IPS-NIHi7 (cell line): ENCODE results near the gene TNFAIP8L1.
"Not testable (repeated sequence)": the region's sequence is repeated elsewhere in the genome, so short reads cannot be mapped to it uniquely, and the experiment has no call there.

Experiments
- DNase-seq: peaks from one replicate; pipeline ENCODE4 v3.0.0; 2012; ENCODE audit warnings: mixed read lengths; ENCODE audit errors: extremely low spot score

Gene TNFAIP8L1

DNA sequence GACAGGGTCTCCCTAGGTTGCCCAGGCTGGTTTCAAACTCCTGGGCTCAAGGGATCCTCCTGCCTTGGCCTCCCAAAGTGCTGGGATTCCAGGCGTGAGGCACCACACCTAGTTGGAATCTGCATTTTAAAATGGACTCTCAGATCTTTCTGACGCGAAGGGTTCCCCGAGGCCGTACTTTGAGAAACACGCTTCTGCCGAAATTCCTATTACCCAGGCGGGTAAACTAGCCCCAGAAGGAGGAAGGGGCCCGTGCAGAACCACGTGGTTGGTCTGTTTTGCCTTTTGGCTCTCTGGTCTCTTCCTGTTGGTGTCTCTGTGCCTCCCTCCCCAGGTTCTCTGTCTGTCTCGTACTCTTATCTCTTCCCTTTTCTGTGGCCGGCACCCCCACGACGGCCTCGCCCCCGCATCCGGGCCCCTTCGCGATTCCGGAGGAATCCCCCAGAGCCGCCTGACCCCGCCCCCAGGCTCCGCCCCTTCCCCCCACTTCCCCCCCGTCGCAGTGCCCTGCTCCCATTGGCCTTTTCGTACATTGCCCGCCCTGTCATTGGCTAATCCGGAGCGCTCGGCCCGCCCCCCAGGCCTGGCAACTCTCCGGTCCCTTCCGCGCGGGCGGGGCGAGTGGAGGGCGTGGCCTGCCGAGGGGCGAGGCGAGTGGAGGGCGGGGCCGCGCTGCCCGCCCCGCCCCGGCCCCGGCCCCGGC, at the start of gene TNFAIP8L1:
TNFAIP8L1 (plus strand) TSS at position 689 of the 703 bp plus-strand sequence. CDS start 12,354 bp downstream, outside the sequence.
- DNase-seq, result peak; percentile 100

DNA sequence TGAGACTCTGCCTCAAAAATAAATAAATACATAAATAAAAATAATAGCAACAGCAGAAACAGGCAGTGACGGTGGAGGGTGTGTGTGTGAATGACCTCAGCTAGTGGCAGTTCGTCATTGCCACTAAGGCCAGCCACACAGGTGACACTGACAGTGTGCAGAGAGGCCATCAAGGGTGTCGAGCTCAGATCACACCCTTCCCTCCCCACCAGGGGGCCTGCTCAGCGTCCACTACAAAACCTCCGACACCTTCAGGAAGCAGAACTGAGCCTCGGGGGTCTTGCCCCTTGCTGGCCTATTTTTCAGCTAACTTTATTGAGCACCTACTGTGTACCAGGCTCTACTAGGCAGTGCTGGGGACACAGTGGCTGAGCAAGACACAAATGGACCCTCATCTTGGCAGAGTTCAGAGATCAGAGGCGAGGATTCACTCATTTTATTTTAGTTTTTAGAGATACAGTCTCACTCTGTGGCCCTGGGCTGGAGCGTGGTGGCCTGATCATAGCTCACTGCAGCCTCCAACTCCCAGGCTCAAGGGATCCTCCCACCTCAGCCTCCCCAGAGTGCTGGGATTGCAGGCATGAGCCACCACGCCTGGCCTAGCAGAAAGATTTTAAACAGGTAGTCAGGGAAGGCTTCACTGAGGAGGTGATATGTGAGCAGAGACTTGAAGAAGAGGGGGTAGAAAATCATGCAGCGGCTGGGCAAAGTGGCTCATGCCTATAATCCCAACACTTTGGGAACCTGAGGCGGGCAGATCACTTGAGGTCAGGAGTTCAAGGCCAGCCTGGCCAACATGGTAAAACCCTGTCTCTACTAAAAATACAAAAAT, 49.5 kb upstream of the TNFAIP8L1 start:
- DNase-seq, result no peak

GRCh38 chr19:4590559-4590958, 48.8 kb upstream of the TNFAIP8L1 start:
- DNase-seq, result no peak

GRCh38 chr19:4591320-4591719, 48.0 kb upstream of the TNFAIP8L1 start:
- no peak for DNase-seq

DNA sequence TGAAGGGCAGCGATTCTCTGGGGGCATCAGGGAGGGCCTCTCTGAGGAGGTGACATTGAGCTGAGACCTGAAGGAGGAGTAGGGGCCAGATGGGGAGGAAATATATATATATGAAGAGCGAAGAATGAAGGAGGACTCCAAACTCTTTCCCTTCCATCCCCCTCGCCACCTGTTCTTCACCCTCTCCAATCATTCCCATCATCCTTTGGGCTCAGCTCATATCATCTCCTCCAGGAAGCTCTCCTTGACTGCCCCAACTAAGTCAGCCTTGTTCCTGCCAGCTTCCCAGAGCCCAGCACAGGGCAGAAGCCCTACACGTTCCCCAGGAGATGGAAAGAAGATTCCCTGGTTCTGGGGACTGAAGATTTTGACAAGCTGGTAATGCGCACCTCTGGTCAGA, 46.9 kb upstream of the TNFAIP8L1 start:
- DNase-seq, result no peak

DNA sequence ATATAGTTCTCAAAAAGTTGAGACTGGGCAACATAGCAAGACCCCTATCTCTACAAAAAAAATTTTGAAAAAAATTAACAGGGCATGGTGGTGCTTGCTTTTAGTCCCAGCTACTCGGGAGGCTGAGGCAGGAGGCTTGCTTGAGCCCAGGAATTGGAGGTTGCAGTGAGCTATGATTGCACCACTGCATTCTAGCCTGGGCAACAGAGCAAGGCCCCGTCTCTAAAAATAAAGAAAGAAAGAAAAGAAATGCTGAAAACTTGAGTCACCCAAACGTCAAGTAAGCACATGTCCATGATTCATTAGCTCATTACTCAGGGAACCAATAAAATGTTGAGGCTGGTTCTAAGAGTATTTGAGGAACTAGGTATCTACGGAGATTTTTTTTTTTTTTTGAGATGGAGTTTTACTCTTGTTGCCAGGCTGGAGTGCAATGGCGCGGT, 45.9 kb upstream of the TNFAIP8L1 start:
- DNase-seq, result no peak

- no peak for DNase-seq
Observed at GRCh38 chr19:4594201-4594600, 45.1 kb upstream of the TNFAIP8L1 start.

DNA sequence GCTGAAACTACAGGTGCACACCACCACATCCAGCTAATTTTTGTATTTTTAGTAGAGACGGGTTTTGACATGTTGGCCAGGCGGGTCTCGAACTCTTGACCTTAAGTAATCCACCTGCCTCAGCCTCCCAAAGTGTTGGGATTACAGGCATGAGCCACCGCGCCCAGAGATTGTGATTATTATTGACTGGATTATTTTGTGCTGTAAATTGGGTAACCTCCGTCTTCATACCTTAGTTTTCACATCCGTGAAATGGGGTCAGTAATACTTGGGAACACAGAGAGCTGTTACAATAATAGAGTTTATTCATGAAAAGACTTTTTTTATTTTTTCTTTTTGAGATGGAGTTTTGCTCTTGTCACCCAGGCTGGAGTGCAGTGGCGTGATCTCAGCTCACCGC, 44.2 kb upstream of the TNFAIP8L1 start:
- DNase-seq, result not testable (repeated sequence)

GRCh38 chr19:4596033-4596904, 43.0 kb upstream of the TNFAIP8L1 start:
- DNase-seq, result no peak

DNA sequence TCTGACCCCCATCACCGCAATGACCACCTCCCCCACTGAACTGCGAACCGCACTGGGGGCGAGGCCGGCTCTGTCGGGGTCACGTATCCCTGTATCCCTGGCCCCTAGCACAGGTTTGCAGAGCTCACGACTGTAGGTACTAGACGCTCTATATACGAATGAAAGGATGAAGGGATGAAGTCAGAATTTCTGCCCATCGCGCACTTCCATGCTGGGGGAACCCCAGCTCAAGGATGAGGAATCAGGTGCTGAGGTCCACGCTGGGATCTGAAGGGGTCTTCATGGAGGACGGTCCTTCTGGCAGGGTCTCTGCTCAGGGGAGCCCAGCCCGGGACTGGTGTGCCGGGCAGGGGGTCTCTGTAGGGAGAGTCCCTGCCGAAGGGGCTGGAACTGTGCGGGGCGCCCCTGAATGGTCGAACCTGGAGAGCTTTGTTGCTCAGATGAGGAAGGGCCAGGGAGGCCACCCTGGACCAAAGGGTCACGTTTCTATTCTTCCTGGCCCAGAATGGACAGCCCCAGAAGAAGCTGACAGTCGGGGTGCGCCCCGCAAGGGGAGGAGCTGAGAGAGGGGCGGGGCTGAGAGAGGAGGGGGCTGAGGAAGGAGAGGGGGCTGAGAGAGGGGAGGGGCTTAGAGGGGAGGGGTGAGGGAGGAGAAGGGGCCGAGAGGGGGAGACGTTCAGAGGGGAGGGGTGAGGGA, 41.9 kb upstream of the TNFAIP8L1 start:
- DNase-seq, result peak; percentile 89

GRCh38 chr19:4597975-4598671, 41.2 kb upstream of the TNFAIP8L1 start:
- peak; percentile 92 for DNase-seq

DNA sequence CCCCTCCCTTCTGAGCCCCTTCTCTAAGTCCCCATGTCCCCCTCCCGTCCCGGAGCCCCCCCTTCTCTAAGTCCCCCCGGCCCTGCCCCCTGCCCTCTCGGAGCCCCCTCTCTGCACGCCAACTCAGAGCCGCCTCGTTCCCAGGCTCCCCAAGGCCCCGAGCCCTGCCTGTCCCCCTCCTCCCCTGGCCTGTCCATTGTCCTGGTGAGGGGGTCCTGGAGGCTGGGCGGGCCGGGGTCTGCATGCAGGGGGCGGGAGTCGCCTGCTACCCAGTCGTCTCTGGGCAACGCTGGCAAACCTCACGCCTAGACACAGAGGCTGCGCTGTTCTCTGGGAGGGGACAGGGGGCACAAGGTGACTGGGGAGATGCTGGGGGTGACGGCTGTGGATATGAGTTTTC, 40.6 kb upstream of the TNFAIP8L1 start:
- DNase-seq, result no peak

DNA sequence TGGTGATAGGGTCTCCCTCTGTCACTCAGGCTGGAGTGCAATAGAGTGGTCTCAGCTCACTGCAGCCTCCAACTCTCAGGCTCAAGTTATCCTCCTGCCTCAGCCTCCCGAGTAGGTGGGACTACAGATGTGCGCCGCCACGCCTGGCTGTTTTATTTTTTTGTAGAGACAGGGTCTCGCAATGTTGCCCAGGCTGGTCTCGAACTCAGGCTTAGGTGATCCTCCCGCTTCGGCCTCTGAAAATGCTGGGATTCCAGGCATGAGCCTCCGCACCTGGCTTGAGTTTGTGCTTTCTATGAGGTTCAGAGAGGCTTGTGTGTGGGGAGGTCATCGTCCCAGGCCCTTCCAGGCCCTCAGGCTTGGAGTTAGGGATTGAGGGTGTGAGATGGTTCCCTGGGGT, 39.2 kb upstream of the TNFAIP8L1 start:
- DNase-seq, result no peak

- no peak for DNase-seq
Observed at GRCh38 chr19:4600893-4601292, 38.4 kb upstream of the TNFAIP8L1 start.

GRCh38 chr19:4602173-4602788, 37.0 kb upstream of the TNFAIP8L1 start:
- no peak for DNase-seq

DNA sequence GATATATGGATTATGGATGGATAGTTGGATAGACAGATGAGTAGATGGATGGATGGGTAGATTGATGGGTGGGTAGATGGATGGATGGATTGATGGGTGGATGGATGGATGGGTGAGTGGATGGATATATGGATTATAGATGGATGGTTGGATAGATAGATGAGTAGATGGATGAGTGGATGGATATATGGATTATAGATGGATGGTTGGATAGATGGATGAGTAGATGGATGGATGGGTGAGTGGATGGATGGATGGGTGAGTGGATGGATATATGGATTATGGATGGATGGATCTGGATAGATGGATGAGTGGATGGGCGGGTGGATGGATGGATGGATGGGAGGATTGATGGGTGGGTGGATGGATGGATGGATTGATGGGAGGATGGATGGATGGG, 36.4 kb upstream of the TNFAIP8L1 start:
- no peak for DNase-seq

DNA sequence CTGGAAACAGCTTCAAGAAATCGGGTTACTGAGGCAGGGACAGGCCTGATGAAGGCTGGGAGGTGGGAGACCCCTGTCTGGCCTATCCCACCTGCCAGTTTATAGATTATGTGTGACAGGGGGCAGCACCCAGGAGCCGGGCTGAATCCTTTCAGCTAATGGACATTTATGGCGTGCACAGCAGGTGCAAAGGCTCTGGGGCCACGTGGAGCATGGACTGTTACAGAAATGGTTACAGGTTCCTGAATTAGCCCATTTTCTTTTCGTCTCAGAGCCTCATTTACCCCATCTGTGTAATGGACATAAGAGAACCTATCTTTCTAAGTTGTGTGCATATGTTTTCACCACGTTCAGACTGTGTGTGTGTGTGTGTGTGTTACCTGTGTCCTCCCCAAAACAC, 34.4 kb upstream of the TNFAIP8L1 start:
- DNase-seq, result no peak

GRCh38 chr19:4606181-4606580, 33.1 kb upstream of the TNFAIP8L1 start:
- DNase-seq, result no peak

DNA sequence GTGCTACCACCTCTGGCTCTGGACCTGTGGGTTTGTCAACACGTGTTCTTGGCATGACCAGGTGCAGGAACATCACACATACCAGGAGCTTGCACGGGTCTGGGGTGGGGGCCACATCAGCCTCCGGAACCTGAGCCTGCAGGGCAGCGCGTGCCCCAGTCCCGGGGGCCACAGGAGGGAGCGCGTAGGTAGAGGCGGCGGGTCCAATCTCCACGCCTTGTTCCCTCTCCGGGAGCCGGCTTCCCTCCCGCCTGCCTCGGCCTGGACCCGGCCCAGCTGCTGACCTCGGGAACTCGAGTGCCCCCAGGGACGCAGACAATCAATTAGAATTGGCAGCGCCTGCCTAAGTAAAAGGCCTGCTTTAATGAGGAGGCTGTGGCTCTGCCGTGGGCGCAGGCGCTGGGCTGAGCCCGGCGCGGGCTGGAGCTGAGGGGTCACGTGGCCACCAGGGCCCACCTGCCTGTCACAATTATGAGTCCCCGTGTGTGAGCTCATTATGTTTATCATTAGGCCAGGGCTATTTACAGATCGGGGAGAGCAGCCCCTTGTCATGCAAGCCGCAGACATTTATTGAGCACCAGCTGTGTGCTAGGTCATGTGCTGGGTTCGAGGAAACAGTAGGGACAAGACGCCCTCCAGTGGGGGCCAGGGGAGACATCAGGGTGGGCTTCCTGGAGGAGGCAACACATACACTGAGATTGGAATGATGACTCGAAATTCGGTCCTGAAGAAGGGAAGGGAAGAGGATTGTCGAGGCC, 32.2 kb upstream of the TNFAIP8L1 start:
- DNase-seq, result peak; percentile 71
